DND-41 (cell line): ENCODE data around the gene DYNLRB1.
"Not testable (repeated sequence)": the region's sequence is repeated elsewhere in the genome, so short reads cannot be mapped to it uniquely, and the experiment has no call there.

Experiments used
- ATAC-seq: fragments of 200-7000 bp; cut with Tn5 transposase; 3 replicates; pipeline ENCODE4 v1.9.1; 2021; ENCODE audit warnings: low read depth; ENCODE audit not compliant: insufficient read depth
- DNase-seq: peaks from one replicate; pipeline ENCODE4 v3.0.0-alpha.2; 2020
- H2AFZ ChIP-seq: 2 replicates; pipeline ENCODE4 v1.6.0; 2012; ENCODE audit warnings: low read depth, low read length
- H3K27ac ChIP-seq: 2 replicates; pipeline ENCODE4 v1.5.1; 2012; ENCODE audit warnings: low read length, inconsistent platforms
- H3K27me3 ChIP-seq: fragments of 200-600 bp; sonication (generic); 2 replicates; pipeline ENCODE4 v1.6.0; 2012; ENCODE audit warnings: low read length, mild to moderate bottlenecking, inconsistent platforms; ENCODE audit not compliant: insufficient read depth, poor library complexity
- H3K36me3 ChIP-seq: 2 replicates; pipeline ENCODE4 v1.5.1; 2012; ENCODE audit warnings: low read length, inconsistent platforms; ENCODE audit not compliant: insufficient read depth
- H3K4me1 ChIP-seq: 2 replicates; pipeline ENCODE4 v1.5.1; 2012; ENCODE audit warnings: mild to moderate bottlenecking, low read length; ENCODE audit not compliant: insufficient read depth
- H3K4me2 ChIP-seq: 2 replicates; pipeline ENCODE4 v1.6.0; 2012; ENCODE audit warnings: mild to moderate bottlenecking, moderate library complexity, low read length, inconsistent platforms; ENCODE audit not compliant: insufficient read depth
- H3K4me3 ChIP-seq, 2 experiments: fragments of 200-600 bp in 1 of 2; shearing (Covaris generic) in 1 of 2; 2 replicates each; pipeline ENCODE4 v1.5.1; 2012 to 2016; ENCODE audit warnings: inconsistent platforms in 2 of 2, low read length in 2 of 2, mild to moderate bottlenecking in 2 of 2, low read depth in 1 of 2, moderate library complexity in 1 of 2
- H3K79me2 ChIP-seq: 2 replicates; pipeline ENCODE4 v1.6.0; 2012; ENCODE audit warnings: low read length, inconsistent platforms; ENCODE audit not compliant: insufficient read depth
- H3K9ac ChIP-seq: 2 replicates; pipeline ENCODE4 v1.6.0; 2012; ENCODE audit warnings: low read depth, mild to moderate bottlenecking, inconsistent platforms, low read length, moderate library complexity
- H3K9me3 ChIP-seq: 2 replicates; pipeline ENCODE4 v1.5.1; 2012; ENCODE audit warnings: low read length, moderate library complexity, mild to moderate bottlenecking, inconsistent platforms; ENCODE audit not compliant: insufficient read depth, severe bottlenecking
- H4K20me1 ChIP-seq: 2 replicates; pipeline ENCODE4 v1.6.0; 2012; ENCODE audit warnings: low read length; ENCODE audit not compliant: insufficient read depth
- EZH2 ChIP-seq: IDR thresholded peaks from 3 replicates; pipeline ENCODE4 v1.6.1; 2012; ENCODE audit warnings: borderline replicate concordance, low read depth, mild to moderate bottlenecking, moderate library complexity, low read length, inconsistent platforms; ENCODE audit not compliant: severe bottlenecking
- TF ChIP-seq, protein P1 (sequence below): IDR thresholded peaks from 2 replicates; pipeline ENCODE4 v1.5.1; 2012; ENCODE audit warnings: borderline replicate concordance, low read length, moderate library complexity, mild to moderate bottlenecking; ENCODE audit not compliant: poor library complexity, severe bottlenecking; ENCODE audit errors: extremely low read depth

DYNLRB1 gene

DNA sequence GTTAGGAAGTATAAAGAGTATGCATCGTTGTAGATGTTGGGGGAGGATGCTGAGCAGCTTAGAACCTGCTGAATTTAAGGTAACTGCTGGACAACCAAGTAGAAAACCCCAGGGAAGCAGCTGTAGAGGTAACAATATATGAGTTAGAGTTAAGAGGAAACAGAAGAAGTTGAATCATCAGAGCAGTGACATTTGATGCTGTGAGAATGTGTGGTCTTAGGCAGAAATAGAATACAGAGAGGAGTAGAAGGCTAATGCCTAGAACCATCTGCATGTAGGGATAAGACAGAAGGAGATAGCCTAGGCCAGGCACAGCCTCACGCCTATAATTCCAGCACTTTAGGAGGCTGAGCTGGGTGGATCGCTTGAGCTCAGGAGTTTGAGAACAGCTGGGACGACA lies 22.6 kb upstream of the DYNLRB1 start:
- DNase-seq (no peak), ATAC-seq (no peak)
- Histone ChIP-seq H3K27me3 (no peaks in the 10 kb centered on the region), H3K4me3 (no peak overlapping the region), H3K9me3 (peaks cover 3% of the 10 kb centered on the region), H3K4me1 (no peaks in the 10 kb centered on the region), H3K9ac (no peak overlapping the region), H4K20me1 (no peaks in the 10 kb centered on the region), H3K36me3 (peaks cover 90% of the 10 kb centered on the region), H3K79me2 (peaks cover 4% of the 10 kb centered on the region; the same call in 1 of the 2 replicates), H3K27ac (no peak overlapping the region), H3K4me2 (no peak overlapping the region), H2AFZ (no peak overlapping the region)
- TF ChIP-seq EZH2: no peak
- TF ChIP-seq, protein P1, sequence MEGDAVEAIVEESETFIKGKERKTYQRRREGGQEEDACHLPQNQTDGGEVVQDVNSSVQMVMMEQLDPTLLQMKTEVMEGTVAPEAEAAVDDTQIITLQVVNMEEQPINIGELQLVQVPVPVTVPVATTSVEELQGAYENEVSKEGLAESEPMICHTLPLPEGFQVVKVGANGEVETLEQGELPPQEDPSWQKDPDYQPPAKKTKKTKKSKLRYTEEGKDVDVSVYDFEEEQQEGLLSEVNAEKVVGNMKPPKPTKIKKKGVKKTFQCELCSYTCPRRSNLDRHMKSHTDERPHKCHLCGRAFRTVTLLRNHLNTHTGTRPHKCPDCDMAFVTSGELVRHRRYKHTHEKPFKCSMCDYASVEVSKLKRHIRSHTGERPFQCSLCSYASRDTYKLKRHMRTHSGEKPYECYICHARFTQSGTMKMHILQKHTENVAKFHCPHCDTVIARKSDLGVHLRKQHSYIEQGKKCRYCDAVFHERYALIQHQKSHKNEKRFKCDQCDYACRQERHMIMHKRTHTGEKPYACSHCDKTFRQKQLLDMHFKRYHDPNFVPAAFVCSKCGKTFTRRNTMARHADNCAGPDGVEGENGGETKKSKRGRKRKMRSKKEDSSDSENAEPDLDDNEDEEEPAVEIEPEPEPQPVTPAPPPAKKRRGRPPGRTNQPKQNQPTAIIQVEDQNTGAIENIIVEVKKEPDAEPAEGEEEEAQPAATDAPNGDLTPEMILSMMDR: no peak

DNA sequence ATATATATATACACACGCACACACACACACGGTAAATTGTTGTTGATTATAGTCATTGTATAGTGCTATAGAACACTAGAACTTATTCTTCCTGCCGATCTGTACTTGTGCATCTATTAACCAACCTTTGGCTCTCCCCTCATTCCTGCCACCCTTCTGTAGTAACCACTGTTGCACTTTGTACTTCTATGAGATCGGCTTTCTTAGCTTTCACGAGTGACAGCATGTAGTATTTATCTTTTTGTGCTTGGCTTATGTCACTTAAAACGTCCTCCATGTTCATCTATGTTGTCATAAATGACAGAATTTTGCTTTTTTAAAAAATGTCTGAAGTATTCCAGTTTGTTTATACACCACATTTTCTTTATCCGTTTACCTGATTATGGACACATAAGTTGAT lies 20.9 kb upstream of the DYNLRB1 start:
- no peak overlapping the region for H3K27ac ChIP-seq
- ATAC-seq (no peak), DNase-seq (no peak)
- no peak overlapping the region for H3K9ac ChIP-seq
- H3K4me2 ChIP-seq: no peak overlapping the region
- no peaks in the 10 kb centered on the region for H3K27me3 ChIP-seq
- H3K4me3 ChIP-seq: no peak overlapping the region
- no peak for TF ChIP-seq EZH2
- TF ChIP-seq, protein P1: no peak
- H3K9me3 ChIP-seq: peaks cover 3% of the 10 kb centered on the region
- peaks cover 89% of the 10 kb centered on the region for H3K36me3 ChIP-seq
- H3K4me1 ChIP-seq: no peaks in the 10 kb centered on the region
- H2AFZ ChIP-seq: no peak overlapping the region
- H3K79me2 ChIP-seq: peaks cover 4% of the 10 kb centered on the region; the same call in 1 of the 2 replicates
- H4K20me1 ChIP-seq: no peaks in the 10 kb centered on the region

DNA sequence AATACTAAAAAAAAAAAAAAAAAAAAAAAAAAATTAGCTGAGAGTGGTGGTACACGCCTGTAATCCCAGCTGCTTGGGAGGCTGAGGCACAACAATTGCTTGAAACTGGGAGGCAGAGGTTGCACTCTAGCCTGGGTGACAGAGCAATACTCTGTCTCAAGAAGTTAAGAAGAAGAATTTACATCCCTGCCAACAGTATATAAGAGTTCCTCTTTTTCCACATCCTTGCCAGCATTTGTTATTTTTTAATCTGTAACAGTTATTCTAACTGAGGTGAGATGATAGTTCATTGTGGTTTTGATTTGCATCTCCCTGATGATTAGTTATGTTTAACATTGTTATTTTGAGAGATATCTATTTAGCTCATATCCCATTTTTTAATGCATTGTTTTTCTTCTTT lies 20.3 kb upstream of the DYNLRB1 start:
- no peak for DNase-seq

DNA sequence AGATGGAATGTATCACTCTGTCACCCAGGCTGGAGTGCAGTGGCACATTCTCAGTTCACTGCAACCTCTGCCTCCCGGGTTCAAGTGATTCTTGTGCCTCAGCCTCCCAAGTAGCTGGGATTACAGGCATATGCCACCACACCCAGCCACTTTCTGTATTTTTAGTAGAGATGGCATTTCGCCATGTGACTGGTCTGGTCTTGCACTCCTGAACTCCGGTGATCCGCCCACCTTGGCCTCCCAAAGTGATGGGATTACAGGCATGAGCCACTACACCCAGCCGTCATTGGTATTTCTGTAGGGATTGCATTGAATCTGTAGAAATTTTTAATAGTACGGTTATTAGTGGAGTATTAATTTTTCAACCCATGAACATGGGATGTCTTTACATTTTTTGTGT lies 18.6 kb upstream of the DYNLRB1 start:
- H2AFZ ChIP-seq, H3K9me3 ChIP-seq, H3K79me2 ChIP-seq, H4K20me1 ChIP-seq, DNase-seq, H3K27ac ChIP-seq, H3K4me1 ChIP-seq, H3K4me3 ChIP-seq, H3K27me3 ChIP-seq, H3K9ac ChIP-seq, H3K4me2 ChIP-seq, ATAC-seq: not testable (repeated sequence)
- peaks cover 85% of the 10 kb centered on the region for H3K36me3 ChIP-seq

More for the DNA sequence above, 20.3 kb upstream of the DYNLRB1 start:
- Histone ChIP-seq H3K4me2 (no peak overlapping the region), H3K9ac (no peak overlapping the region), H3K27ac (no peak overlapping the region), H4K20me1 (no peaks in the 10 kb centered on the region), H3K79me2 (peaks cover 4% of the 10 kb centered on the region; the same call in 1 of the 2 replicates), H3K9me3 (peaks cover 3% of the 10 kb centered on the region), H3K36me3 (peaks cover 89% of the 10 kb centered on the region), H3K4me3 (no peak overlapping the region), H3K27me3 (no peaks in the 10 kb centered on the region), H2AFZ (no peak overlapping the region), H3K4me1 (no peaks in the 10 kb centered on the region)
- no peak for TF ChIP-seq EZH2
- TF ChIP-seq, protein P1: no peak
- ATAC-seq: no peak
